ENCODE measurements around the gene METAP1.
A peak's percentile ranks its signal among the peaks of the same experiment; 100 is the strongest.

Gene METAP1

GRCh38 chr4:98995183-98996055 lies at the start of gene METAP1:
METAP1 (plus strand) TSS chr4:98995721; CDS start chr4:98995754, 33 bp downstream.
- peak; percentile 82 for TF ChIP-seq CTCF (conservative IDR thresholded peaks at IDR 0.05)
- H3K27ac ChIP-seq = peak within 1 kb of the TSS; percentile 88

- TF ChIP-seq CTCF (conservative IDR thresholded peaks at IDR 0.05) = no peak
- no peak overlapping the region for H3K27ac ChIP-seq
Observed at GRCh38 chr4:98946359-98946758, 49.2 kb upstream of the METAP1 start.

- no peak overlapping the region for H3K27ac ChIP-seq
- no peak for TF ChIP-seq CTCF (conservative IDR thresholded peaks at IDR 0.05)
Observed at GRCh38 chr4:98950925-98951324, 44.6 kb upstream of the METAP1 start.

- TF ChIP-seq CTCF (conservative IDR thresholded peaks at IDR 0.05) = no peak
- H3K27ac ChIP-seq = no peak overlapping the region
Observed at GRCh38 chr4:98951710-98952109, 43.8 kb upstream of the METAP1 start.

GRCh38 chr4:98955229-98955628 lies 40.3 kb upstream of the METAP1 start:
- no peak overlapping the region for H3K27ac ChIP-seq
- no peak for TF ChIP-seq CTCF (conservative IDR thresholded peaks at IDR 0.05)

- H3K27ac ChIP-seq = no peak overlapping the region
- TF ChIP-seq CTCF (conservative IDR thresholded peaks at IDR 0.05) = no peak
Observed at GRCh38 chr4:98958065-98958464, 37.5 kb upstream of the METAP1 start.

- no peak overlapping the region for H3K27ac ChIP-seq
- TF ChIP-seq CTCF (conservative IDR thresholded peaks at IDR 0.05) = no peak
Observed at GRCh38 chr4:98959411-98959810, 36.1 kb upstream of the METAP1 start.
